K562 (cell line): ENCODE measurements around the gene CHRM1. TPM values are rescaled to one million over a fixed set of nuclear protein-coding genes. Genes with fewer than 3 reads are reported as not detected.

Experiments used
- ATAC-seq: fragments of 200-7000 bp; cut with Tn5 transposase; 3 replicates; pipeline ENCODE4 v1.9.1; 2020; ENCODE audit warnings: moderate library complexity
- BruUV-seq: library from RNA; stranded (reverse); fragments of 400-500 nt; replicated peaks from 2 replicates; lab custom pipeline; 2021; lab: Mats Ljungman, UMichigan
- CTCF ChIA-PET: fragments of 300-600 bp; formaldehyde crosslinking; extraction: SDS; loops from one replicate; lab custom pipeline; 2021; ENCODE audit warnings: low intra/inter-chr PET ratio; lab: Yijun Ruan, JAX
- POLR2A ChIA-PET: fragments of 300-600, 350-650 bp; sonication (Branson Sonifier 250); formaldehyde crosslinking; extraction: SDS; loops from one replicate; lab custom pipeline; 2021; ENCODE audit warnings: antibody characterized with exemption, inconsistent platforms; lab: Yijun Ruan, JAX
- DNase-seq, 4 experiments: peaks; one replicate each; pipeline versions ENCODE4 v3.0.0 to v3.0.0-alpha.2; 2011 to 2018; ENCODE audit warnings: low spot score in 3 of 4, mixed read lengths in 3 of 4; ENCODE audit errors: extremely low read depth in 1 of 4
- FAIRE-seq: peaks from 2 replicates; lab custom pipeline; 2011; peaks lifted over from hg19 to GRCh38; lab: Jason Lieb, UNC
- H2AFZ ChIP-seq: 2 replicates; pipeline ENCODE4 v1.6.0; 2011; ENCODE audit warnings: low read depth, low read length, control low read depth, inconsistent platforms
- H3K27ac ChIP-seq: fragments of 200-600 bp; 3 replicates; pipeline ENCODE4 v1.8.0; 2011; ENCODE audit warnings: low read depth, mild to moderate bottlenecking, control low read depth, inconsistent platforms, low read length, moderate library complexity, mixed read lengths; ENCODE audit errors: extremely low read depth
- H3K27me3 ChIP-seq, 2 experiments: fragments of 300-600 bp in 1 of 2; 2 replicates in 1 of 2; 3 replicates in 1 of 2; pipeline versions ENCODE4 v1.6.0 to v1.8.0; 2011; ENCODE audit warnings: inconsistent platforms in 2 of 2, low read length in 2 of 2, mild to moderate bottlenecking in 1 of 2, mixed read lengths in 1 of 2, moderate library complexity in 1 of 2; ENCODE audit not compliant: control insufficient read depth in 2 of 2, insufficient read depth in 2 of 2
- H3K36me3 ChIP-seq: fragments of 300-600 bp; 3 replicates; pipeline ENCODE4 v1.8.0; 2011; ENCODE audit warnings: mild to moderate bottlenecking, low read length, inconsistent platforms; ENCODE audit not compliant: control insufficient read depth, insufficient read depth
- H3K4me1 ChIP-seq, 2 experiments: fragments of 200-600 bp in 1 of 2; replicated peaks in 1 of 2; 2 replicates in 1 of 2; 3 replicates in 1 of 2; pipeline versions ENCODE4 v1.5.1 to v1.8.0; 2011; ENCODE audit warnings: inconsistent platforms in 2 of 2, low read length in 2 of 2, mild to moderate bottlenecking in 1 of 2, mixed read lengths in 1 of 2, moderate library complexity in 1 of 2; ENCODE audit not compliant: control insufficient read depth in 2 of 2, insufficient read depth in 2 of 2
- H3K4me2 ChIP-seq: 2 replicates; pipeline ENCODE4 v1.6.1; 2011; ENCODE audit warnings: low read length, control low read depth, inconsistent platforms, mixed read lengths; ENCODE audit not compliant: insufficient read depth
- H3K4me3 ChIP-seq: fragments of 200-600 bp; sonication (generic), shearing (Covaris generic); 2 replicates; pipeline ENCODE4 v1.5.1; 2016; ENCODE audit warnings: control low read depth, inconsistent platforms
- H3K79me2 ChIP-seq: fragments of 200-600 bp; 3 replicates; pipeline ENCODE4 v1.8.0; 2011; ENCODE audit warnings: low read length, inconsistent platforms; ENCODE audit not compliant: control insufficient read depth, insufficient read depth
- H3K9ac ChIP-seq, 2 experiments: 2 replicates each; pipeline versions ENCODE4 v1.6.0 to v1.6.1; 2011; ENCODE audit warnings: low read depth in 2 of 2, low read length in 2 of 2, control low read depth in 1 of 2, inconsistent platforms in 1 of 2, mild to moderate bottlenecking in 1 of 2, mixed read lengths in 1 of 2; ENCODE audit not compliant: insufficient read depth in 1 of 2
- H3K9me1 ChIP-seq: one replicate; pipeline ENCODE4 v1.6.0; 2011; ENCODE audit warnings: inconsistent platforms, mild to moderate bottlenecking, low read length, moderate library complexity; ENCODE audit not compliant: control insufficient read depth, insufficient read depth
- H3K9me3 ChIP-seq: replicated peaks from 2 replicates; pipeline ENCODE4 v1.5.1; 2011; ENCODE audit warnings: low read depth, low read length, inconsistent platforms; ENCODE audit not compliant: control insufficient read depth, insufficient read depth
- H4K20me1 ChIP-seq: replicated peaks from 2 replicates; pipeline ENCODE4 v1.6.1; 2011; ENCODE audit warnings: low read length, inconsistent platforms, mixed read lengths; ENCODE audit not compliant: control insufficient read depth, insufficient read depth
- MCM2 ChIP-seq: fragments of 450-650 bp; IDR thresholded peaks from 2 replicates; pipeline ENCODE4 v1.6.1; 2017; ENCODE audit warnings: low read depth, mild to moderate bottlenecking
- RAD21 ChIP-seq, 2 experiments: fragments of 250-450 bp in 1 of 2; fragments of 450-650 bp in 1 of 2; sonication (Bioruptor Pico) in 1 of 2; formaldehyde crosslinking in 1 of 2; IDR thresholded peaks in 1 of 2; conservative IDR thresholded peaks in 1 of 2; 2 replicates each; pipeline versions ENCODE4 v1.4.0 to v1.8.0; 2020 to 2022; ENCODE audit warnings: mild to moderate bottlenecking in 2 of 2, moderate library complexity in 1 of 2
- XRCC5 ChIP-seq: fragments of 200-400 bp; formaldehyde crosslinking; IDR thresholded peaks from 2 replicates; pipeline ENCODE4 v1.6.1; 2017; ENCODE audit warnings: low read depth, mild to moderate bottlenecking, low read length
- WGBS: fragments of 100-300 bp; shearing (Covaris generic); methylation state at CpG from one replicate; pipeline ENCODE4 v1.1.6; 2016; ENCODE audit warnings: low coverage, mixed read lengths; ENCODE audit not compliant: insufficient coverage; ENCODE audit errors: missing lambda C conversion rate; 5-methylcytosine and 5-hydroxymethylcytosine counted together
- in situ Hi-C: fragments of 300-500 bp; cut with MboI; formaldehyde crosslinking; loops from 4 replicates; pipeline ENCODE4 v1.15.0; 2018; ENCODE audit warnings: inconsistent platforms, mixed read lengths
- intact Hi-C: fragments of 100-400 bp; cut with micrococcal nuclease; formaldehyde crosslinking; loops from 2 replicates; pipeline ENCODE4 v1.14.2; 2022
- polyA plus RNA-seq, 8 experiments: library from polyadenylated mRNA; depleted of rRNA in 4 of 8; stranded (reverse) in 5 of 8; unstranded in 3 of 8; fragments of >200 nt; fragmentation: Nextera tagmentation in 2 of 8; fragmentation: Illumina TruSeq in 1 of 8; extraction: Ambion mirVana in 2 of 8; extraction: Trizol in 1 of 8; gene quantifications; 2 replicates each; pipeline versions ENCODE4 v1.2.1 to v1.2.3, GENCODE V29; 2011 to 2014; ENCODE audit warnings: inconsistent platforms in 1 of 8, missing spikeins in 1 of 8
- total RNA-seq, 7 experiments: library from RNA; depleted of rRNA in 6 of 7; stranded (reverse); fragments of >200 nt in 6 of 7; fragmentation: Illumina TruSeq in 2 of 7; extraction: Trizol in 2 of 7; gene quantifications; 2 replicates each; pipeline versions ENCODE4 v1.2.1 to v1.2.3, GENCODE V29; 2011 to 2021; ENCODE audit warnings: low replicate concordance in 1 of 7
- TF ChIP-seq, protein P1 (sequence below): IDR thresholded peaks from 2 replicates; pipeline ENCODE4 v1.6.1; 2011; ENCODE audit warnings: borderline replicate concordance, low read depth, mild to moderate bottlenecking, moderate library complexity, low read length; ENCODE audit not compliant: insufficient read depth, poor library complexity, severe bottlenecking
- TF ChIP-seq, protein P2 (sequence below): sonication (generic); formaldehyde crosslinking; IDR thresholded peaks from 2 replicates; pipeline ENCODE4 v1.8.1; 2023; ENCODE audit warnings: mild to moderate bottlenecking, missing genetic modification reagents
- TF ChIP-seq, protein P3 (sequence below), 2 experiments: fragments of 450-650 bp; formaldehyde crosslinking in 1 of 2; IDR thresholded peaks; 2 replicates each; pipeline versions ENCODE4 v1.4.0 to v1.6.1; 2014 to 2020; ENCODE audit warnings: mild to moderate bottlenecking in 2 of 2, borderline replicate concordance in 1 of 2, low read depth in 1 of 2

CHRM1 gene
- total and polyA plus RNA-seq, 9 of the 15 experiments (the other 6 are each of a cell fraction or from before 2014, with no cell fraction given): not detected

DNA sequence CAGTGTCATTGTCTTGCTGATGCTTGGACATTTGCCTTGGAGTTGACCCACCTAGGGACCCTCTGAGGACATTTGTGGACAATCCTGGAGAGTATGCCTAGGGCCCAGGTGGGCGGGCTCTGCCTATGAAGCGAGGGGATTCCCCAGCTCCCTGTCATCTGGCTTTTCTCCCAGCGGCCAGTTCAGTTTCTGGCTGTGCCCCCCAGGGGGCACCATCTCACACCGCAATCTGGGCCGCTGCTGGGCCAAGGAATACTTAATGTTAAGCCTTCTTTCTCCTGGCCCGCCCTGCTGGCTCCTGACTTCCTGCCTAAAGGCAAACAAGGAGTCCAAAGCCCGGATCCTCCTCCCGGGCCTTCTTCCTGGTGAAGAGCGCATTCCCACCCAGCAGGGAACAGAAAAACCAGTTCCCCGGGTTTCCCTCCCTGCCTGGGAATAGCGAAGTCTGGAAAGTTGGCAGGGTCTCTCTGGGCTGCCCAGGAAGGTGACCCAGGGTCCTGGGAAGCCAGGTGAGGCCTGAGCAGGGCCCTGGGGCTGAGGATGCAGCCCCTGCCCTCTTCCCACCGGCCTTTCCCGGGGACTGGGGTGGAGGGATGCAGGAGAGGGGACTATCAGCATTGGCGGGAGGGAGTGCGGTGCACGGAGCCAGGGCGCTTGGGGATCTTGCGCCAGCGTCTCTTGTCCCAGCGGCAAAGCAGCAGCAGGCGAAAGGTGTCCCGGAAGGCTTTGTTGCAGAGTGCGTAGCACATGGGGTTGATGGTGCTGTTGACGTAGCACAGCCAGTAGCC is 11.9 kb downstream of the CHRM1 start:
- FAIRE-seq (peak; percentile 75), DNase-seq (peak; percentile 65 to 72 (median 70)), ATAC-seq (peak; percentile 75)
- Histone ChIP-seq H3K9me1 (no peaks in the 10 kb centered on the region), H3K27me3 (peaks cover 2 to 18% of the 10 kb centered on the region in 2 experiments; a peak in 2 of 5 replicates), H3K9ac (no peak overlapping the region), H3K27ac (no peak overlapping the region), H3K9me3 (no peaks in the 10 kb centered on the region), H3K4me2 (no peak overlapping the region), H2AFZ (no peak overlapping the region), H3K79me2 (no peaks in the 10 kb centered on the region), H4K20me1 (no peaks in the 10 kb centered on the region), H3K36me3 (no peaks in the 10 kb centered on the region), H3K4me3 (no peak overlapping the region), H3K4me1 (peaks cover 6 to 18% of the 10 kb centered on the region in 2 experiments)
- intact Hi-C loops (loop anchor here (5.0 kb wide), 1 partner anchor 68 kb away; no protein-coding TSS in a partner anchor), in situ Hi-C loops (loop anchor here (5.0 kb wide), 2 partner anchors 113 to 293 kb away; no protein-coding TSS in a partner anchor)
- CTCF ChIA-PET: interaction anchor here (3.4 kb wide), 1 partner anchor 114 kb away, joined by 36 read pairs; no protein-coding TSS in a partner anchor
- no TSS peak for BruUV-seq
- WGBS: 22% methylated on average over 17 of the region's 24 CpGs
- POLR2A ChIA-PET: interaction anchor here (0.6 to 1.0 kb wide), 4 partner anchors 12 to 59 kb away, joined by 3 to 5 read pairs (median 3); partner anchors contain the start of gene CHRM1
- TF ChIP-seq MCM2 (no peak), RAD21 (CRISPR knock-in tag; conservative IDR thresholded peaks at IDR 0.05 in 1 of 2, IDR thresholded peaks at IDR 0.05 in 1 of 2) (peak; percentile 65 to 77), XRCC5 (0 out of 2 replicates have a peak, but pooled peaks have one; percentile 65)
- TF ChIP-seq, protein P1, sequence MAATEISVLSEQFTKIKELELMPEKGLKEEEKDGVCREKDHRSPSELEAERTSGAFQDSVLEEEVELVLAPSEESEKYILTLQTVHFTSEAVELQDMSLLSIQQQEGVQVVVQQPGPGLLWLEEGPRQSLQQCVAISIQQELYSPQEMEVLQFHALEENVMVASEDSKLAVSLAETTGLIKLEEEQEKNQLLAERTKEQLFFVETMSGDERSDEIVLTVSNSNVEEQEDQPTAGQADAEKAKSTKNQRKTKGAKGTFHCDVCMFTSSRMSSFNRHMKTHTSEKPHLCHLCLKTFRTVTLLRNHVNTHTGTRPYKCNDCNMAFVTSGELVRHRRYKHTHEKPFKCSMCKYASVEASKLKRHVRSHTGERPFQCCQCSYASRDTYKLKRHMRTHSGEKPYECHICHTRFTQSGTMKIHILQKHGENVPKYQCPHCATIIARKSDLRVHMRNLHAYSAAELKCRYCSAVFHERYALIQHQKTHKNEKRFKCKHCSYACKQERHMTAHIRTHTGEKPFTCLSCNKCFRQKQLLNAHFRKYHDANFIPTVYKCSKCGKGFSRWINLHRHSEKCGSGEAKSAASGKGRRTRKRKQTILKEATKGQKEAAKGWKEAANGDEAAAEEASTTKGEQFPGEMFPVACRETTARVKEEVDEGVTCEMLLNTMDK: peak; percentile 77
- TF ChIP-seq, protein P2, sequence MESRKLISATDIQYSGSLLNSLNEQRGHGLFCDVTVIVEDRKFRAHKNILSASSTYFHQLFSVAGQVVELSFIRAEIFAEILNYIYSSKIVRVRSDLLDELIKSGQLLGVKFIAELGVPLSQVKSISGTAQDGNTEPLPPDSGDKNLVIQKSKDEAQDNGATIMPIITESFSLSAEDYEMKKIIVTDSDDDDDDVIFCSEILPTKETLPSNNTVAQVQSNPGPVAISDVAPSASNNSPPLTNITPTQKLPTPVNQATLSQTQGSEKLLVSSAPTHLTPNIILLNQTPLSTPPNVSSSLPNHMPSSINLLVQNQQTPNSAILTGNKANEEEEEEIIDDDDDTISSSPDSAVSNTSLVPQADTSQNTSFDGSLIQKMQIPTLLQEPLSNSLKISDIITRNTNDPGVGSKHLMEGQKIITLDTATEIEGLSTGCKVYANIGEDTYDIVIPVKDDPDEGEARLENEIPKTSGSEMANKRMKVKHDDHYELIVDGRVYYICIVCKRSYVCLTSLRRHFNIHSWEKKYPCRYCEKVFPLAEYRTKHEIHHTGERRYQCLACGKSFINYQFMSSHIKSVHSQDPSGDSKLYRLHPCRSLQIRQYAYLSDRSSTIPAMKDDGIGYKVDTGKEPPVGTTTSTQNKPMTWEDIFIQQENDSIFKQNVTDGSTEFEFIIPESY: 0 out of 2 replicates have a peak, but pooled peaks have one; percentile 36
- TF ChIP-seq, protein P3, sequence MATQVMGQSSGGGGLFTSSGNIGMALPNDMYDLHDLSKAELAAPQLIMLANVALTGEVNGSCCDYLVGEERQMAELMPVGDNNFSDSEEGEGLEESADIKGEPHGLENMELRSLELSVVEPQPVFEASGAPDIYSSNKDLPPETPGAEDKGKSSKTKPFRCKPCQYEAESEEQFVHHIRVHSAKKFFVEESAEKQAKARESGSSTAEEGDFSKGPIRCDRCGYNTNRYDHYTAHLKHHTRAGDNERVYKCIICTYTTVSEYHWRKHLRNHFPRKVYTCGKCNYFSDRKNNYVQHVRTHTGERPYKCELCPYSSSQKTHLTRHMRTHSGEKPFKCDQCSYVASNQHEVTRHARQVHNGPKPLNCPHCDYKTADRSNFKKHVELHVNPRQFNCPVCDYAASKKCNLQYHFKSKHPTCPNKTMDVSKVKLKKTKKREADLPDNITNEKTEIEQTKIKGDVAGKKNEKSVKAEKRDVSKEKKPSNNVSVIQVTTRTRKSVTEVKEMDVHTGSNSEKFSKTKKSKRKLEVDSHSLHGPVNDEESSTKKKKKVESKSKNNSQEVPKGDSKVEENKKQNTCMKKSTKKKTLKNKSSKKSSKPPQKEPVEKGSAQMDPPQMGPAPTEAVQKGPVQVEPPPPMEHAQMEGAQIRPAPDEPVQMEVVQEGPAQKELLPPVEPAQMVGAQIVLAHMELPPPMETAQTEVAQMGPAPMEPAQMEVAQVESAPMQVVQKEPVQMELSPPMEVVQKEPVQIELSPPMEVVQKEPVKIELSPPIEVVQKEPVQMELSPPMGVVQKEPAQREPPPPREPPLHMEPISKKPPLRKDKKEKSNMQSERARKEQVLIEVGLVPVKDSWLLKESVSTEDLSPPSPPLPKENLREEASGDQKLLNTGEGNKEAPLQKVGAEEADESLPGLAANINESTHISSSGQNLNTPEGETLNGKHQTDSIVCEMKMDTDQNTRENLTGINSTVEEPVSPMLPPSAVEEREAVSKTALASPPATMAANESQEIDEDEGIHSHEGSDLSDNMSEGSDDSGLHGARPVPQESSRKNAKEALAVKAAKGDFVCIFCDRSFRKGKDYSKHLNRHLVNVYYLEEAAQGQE (IDR thresholded peaks at IDR 0.05; ENCODE audit: borderline replicate concordance): peak; percentile 74; the same call in 1 of the 2 replicates
- TF ChIP-seq, protein P3 (CRISPR knock-in tag; IDR thresholded peaks at IDR 0.05; ENCODE audit: low read depth): no peak
